Small intestine (tissue), 7 donors: ENCODE data around the gene ZNF362. TPM values are rescaled to one million over a fixed set of nuclear protein-coding genes. Genes with fewer than 3 reads are reported as not detected.

ENCODE experiments used
- DNase-seq, 2 donors: peaks; one replicate each; pipeline versions ENCODE4 v3.0.0 to v3.0.0-alpha.2; 2013
- FAIRE-seq: peaks from 2 replicates; lab custom pipeline; 2012; peaks lifted over from hg19 to GRCh38; lab: Jason Lieb, UNC
- H3K27ac ChIP-seq, 3 donors: one replicate each; pipeline ENCODE4 v1.5.1; 2013; ENCODE audit warnings: low read length in 2 of 3, mild to moderate bottlenecking in 2 of 3, control low read depth in 1 of 3, inconsistent platforms in 1 of 3, low read depth in 1 of 3, moderate library complexity in 1 of 3
- H3K27me3 ChIP-seq, 3 donors: one replicate each; pipeline ENCODE4 v1.6.1; 2013; ENCODE audit warnings: low read length in 3 of 3, inconsistent platforms in 1 of 3; ENCODE audit not compliant: control insufficient read depth in 3 of 3, insufficient read depth in 3 of 3
- H3K36me3 ChIP-seq, 3 donors: one replicate each; pipeline ENCODE4 v1.6.1; 2013; ENCODE audit warnings: low read length in 3 of 3, inconsistent platforms in 1 of 3, low read depth in 1 of 3, mild to moderate bottlenecking in 1 of 3, moderate library complexity in 1 of 3; ENCODE audit not compliant: control insufficient read depth in 3 of 3, insufficient read depth in 2 of 3
- H3K4me1 ChIP-seq, 3 donors: one replicate each; pipeline ENCODE4 v1.6.1; 2013; ENCODE audit warnings: low read length in 2 of 3, inconsistent platforms in 1 of 3, low read depth in 1 of 3, mild to moderate bottlenecking in 1 of 3, moderate library complexity in 1 of 3; ENCODE audit not compliant: control insufficient read depth in 3 of 3, insufficient read depth in 2 of 3
- H3K4me3 ChIP-seq, 3 donors: one replicate each; pipeline ENCODE4 v1.5.1; 2013; ENCODE audit warnings: low read length in 3 of 3, control low read depth in 1 of 3, inconsistent platforms in 1 of 3, low read depth in 1 of 3, mild to moderate bottlenecking in 1 of 3, moderate library complexity in 1 of 3
- H3K9me3 ChIP-seq, 2 donors: one replicate each; pipeline ENCODE4 v1.6.1; 2013; ENCODE audit warnings: low read depth in 1 of 2, low read length in 1 of 2; ENCODE audit not compliant: control insufficient read depth in 2 of 2, insufficient read depth in 1 of 2
- WGBS, 3 donors: extraction: QIAGEN DNeasy Blood & Tissue Kit; methylation state at CpG; one replicate each; pipeline ENCODE4 v1.1.7; 2013; 5-methylcytosine and 5-hydroxymethylcytosine counted together
- polyA plus RNA-seq, 4 donors: library from polyadenylated mRNA; stranded (reverse) in 3 of 4; unstranded in 1 of 4; fragments of 200-250 nt in 3 of 4; fragments of 120-200 nt in 1 of 4; gene quantifications; one replicate each; pipeline versions ENCODE4 v1.2.1 to v1.2.3, GENCODE V29; 2013
- donor health status: healthy with polysubstance abuse.
- donor health status: control.
- donor health status: control.
- donor health status: Bipolar disorder and iron deficiency.
- donor health status: healthy.

ZNF362 gene
- polyA plus RNA-seq, 4 donors: 3.1 to 27.1 (median 8.1) TPM

- 52 to 60% (median 57%) methylated on average over 1 of the region's 1 CpG for WGBS, 3 donors
- H3K4me3 ChIP-seq: no peak overlapping the region
- FAIRE-seq: no peak
- no peaks in the 10 kb centered on the region for H3K4me1 ChIP-seq
- no peaks in the 10 kb centered on the region for H3K36me3 ChIP-seq
- no peaks in the 10 kb centered on the region for H3K27me3 ChIP-seq
- DNase-seq: no peak
- H3K27ac ChIP-seq: no peak overlapping the region
- peaks cover 0 to 4% of the 10 kb centered on the region in 2 donors for H3K9me3 ChIP-seq
Observed at GRCh38 chr1:33225586-33225985, 30.7 kb upstream of the ZNF362 start.

DNA sequence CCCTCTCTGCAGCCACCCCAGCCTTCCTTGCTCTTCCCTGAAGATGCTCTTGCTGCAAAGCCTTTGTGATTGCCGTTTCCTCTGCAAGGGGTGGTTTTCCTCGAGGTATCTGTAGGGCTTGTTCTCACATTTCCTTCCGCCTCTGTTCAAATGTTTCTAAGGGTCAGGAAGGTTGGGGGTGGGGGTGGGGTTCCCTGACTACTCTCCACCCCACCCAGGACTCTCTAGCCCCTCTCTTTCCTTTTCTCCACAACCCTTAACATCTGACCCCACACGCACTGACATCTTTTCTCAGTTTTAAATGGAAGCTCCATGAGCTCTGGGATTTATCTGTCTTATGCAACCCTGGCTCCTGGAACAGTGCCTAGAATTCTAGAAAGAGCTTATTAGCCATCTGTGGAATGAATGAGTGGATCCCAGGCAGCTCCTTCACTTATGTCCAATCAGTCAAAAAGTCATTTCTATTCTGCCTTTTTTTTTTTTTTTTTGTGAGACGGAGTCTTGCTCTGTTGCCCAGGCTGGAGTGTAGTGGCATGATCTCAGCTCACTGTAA lies 27.3 kb upstream of the ZNF362 start:
- Histone ChIP-seq H3K9me3 (no peaks in the 10 kb centered on the region), H3K4me3 (no peak overlapping the region), H3K36me3 (no peaks in the 10 kb centered on the region), H3K4me1 (no peaks in the 10 kb centered on the region), H3K27me3 (no peaks in the 10 kb centered on the region), H3K27ac (no peak overlapping the region)
- no peak for FAIRE-seq
- DNase-seq: no peak
- WGBS, 3 donors: 30 to 46% (median 46%) methylated on average over 5 of the region's 5 CpGs

DNA sequence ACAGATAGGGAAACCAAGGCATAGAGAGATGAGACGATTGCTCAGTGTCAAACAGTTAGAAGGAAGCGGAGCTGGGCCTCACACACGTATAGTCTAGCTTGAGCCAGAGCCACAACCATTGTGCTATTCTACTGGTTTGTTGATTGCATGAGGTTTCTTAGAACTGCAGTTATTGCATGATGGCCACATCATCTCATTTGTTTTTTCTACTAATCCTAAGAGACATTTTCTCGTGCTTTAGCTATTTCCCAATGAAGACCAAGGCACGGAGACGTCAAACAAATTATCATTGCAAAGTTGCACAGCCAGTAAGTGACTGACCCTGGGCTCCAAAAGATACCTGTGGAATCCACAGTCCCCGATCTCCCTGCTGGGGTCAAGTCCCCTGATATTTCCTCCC lies 25.1 kb upstream of the ZNF362 start:
- FAIRE-seq: no peak
- Histone ChIP-seq H3K4me1 (no peaks in the 10 kb centered on the region), H3K9me3 (no peaks in the 10 kb centered on the region), H3K27ac (no peak overlapping the region), H3K4me3 (no peak overlapping the region), H3K36me3 (no peaks in the 10 kb centered on the region), H3K27me3 (no peaks in the 10 kb centered on the region)
- WGBS, 3 donors: 87 to 89% (median 87%) methylated on average over 7 of the region's 7 CpGs
- DNase-seq: no peak

DNA sequence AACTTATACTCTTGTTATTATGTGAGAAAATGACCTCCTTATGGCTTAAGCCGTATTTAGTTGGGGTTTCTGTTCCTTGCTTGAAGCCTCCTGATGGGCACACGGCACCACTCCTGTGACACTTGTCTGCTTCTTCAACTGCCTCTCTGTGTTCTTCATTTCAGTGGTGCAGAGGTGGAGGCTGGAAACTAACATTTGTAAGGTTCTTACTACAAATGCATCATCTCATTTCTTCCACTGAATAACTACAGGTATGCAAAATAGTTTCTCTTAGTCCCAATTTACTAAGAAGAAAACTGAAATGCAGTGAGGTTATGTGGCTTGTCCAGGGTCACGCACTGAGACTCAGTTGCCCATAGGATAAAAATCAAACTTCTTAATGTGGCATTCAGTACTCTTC lies 23.6 kb upstream of the ZNF362 start:
- H3K36me3 ChIP-seq: no peaks in the 10 kb centered on the region
- H3K27ac ChIP-seq: no peak overlapping the region
- FAIRE-seq (no peak), DNase-seq (no peak)
- no peaks in the 10 kb centered on the region for H3K4me1 ChIP-seq
- no peaks in the 10 kb centered on the region for H3K9me3 ChIP-seq
- 78 to 95% (median 85%) methylated on average over 3 of the region's 3 CpGs for WGBS, 3 donors
- no peak overlapping the region for H3K4me3 ChIP-seq
- no peaks in the 10 kb centered on the region for H3K27me3 ChIP-seq

DNA sequence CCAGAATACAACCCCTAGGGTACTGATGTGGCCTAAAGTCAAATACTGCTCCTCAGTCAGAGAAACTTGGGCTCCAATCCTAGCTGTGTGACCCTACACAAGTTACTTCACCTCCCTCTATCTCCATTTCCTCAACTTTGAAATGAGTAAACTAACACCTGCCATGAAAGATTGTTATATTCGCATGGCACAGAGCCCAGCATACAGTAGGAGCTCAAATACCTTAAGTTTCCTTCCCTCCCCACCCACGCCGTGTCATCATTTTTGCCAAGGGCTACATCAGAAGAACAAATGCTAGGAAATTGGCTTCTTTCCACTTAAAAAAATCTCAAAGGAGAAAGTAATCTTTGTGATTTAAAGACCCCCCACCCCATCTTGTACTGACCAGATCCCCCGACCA lies 22.2 kb upstream of the ZNF362 start:
- Histone ChIP-seq H3K4me3 (no peak overlapping the region), H3K9me3 (no peaks in the 10 kb centered on the region), H3K27ac (no peak overlapping the region), H3K27me3 (no peaks in the 10 kb centered on the region), H3K36me3 (no peaks in the 10 kb centered on the region), H3K4me1 (no peaks in the 10 kb centered on the region)
- WGBS, 3 donors: 70 to 76% (median 73%) methylated on average over 4 of the region's 4 CpGs
- DNase-seq: no peak
- FAIRE-seq: no peak

- no peaks in the 10 kb centered on the region for H3K27me3 ChIP-seq
- H3K4me1 ChIP-seq: no peaks in the 10 kb centered on the region
- no peak overlapping the region for H3K27ac ChIP-seq
- DNase-seq: no peak
- 63 to 79% (median 77%) methylated on average over 7 of the region's 7 CpGs for WGBS, 3 donors
- no peaks in the 10 kb centered on the region for H3K36me3 ChIP-seq
- no peak for FAIRE-seq
- H3K4me3 ChIP-seq: no peak overlapping the region
- H3K9me3 ChIP-seq: no peaks in the 10 kb centered on the region
Observed at GRCh38 chr1:33234588-33234990, 21.7 kb upstream of the ZNF362 start.

DNA sequence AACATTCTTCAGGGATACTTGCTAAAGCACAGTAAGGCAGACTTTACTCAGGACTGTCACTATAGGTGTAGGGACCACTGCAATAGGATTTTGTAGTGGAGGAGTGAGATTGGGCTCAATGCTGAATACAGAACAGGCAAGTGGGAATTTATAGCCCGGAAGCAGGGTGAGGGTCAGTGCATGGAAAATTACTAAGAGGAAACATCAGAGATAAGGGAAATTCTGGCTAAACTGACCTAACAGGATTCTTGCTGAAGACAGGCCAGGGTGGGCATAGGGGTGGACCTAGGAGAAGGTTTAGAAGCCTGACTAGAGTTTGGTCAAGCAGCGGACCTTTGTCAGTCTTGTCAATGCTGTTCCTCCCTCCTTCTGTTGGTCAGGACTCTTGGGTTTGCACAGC lies 20.8 kb upstream of the ZNF362 start:
- WGBS, 3 donors: 88 to 100% (median 91%) methylated on average over 2 of the region's 2 CpGs
- Histone ChIP-seq H3K27me3 (no peaks in the 10 kb centered on the region), H3K36me3 (no peaks in the 10 kb centered on the region), H3K9me3 (no peaks in the 10 kb centered on the region), H3K4me3 (no peak overlapping the region), H3K27ac (no peak overlapping the region), H3K4me1 (no peaks in the 10 kb centered on the region)
- FAIRE-seq: no peak
- DNase-seq: no peak

DNA sequence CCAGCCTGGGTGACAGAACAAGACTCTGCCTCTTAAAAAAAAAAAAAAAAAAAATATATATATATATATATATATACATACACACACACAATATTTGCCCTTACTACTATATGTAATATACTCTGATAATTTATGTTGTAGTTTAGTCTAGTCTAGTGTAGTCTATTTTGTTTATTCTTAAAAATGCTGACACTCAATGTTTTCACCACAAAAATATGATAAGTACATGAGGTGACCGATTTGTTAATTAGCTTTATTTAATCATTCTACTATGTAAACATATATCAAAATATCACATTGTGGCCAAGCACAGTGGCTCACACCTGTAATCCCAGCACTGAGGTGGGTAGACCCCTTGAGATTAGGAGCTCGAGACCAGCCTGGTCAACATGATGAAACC lies 19.8 kb upstream of the ZNF362 start:
- 70 to 76% (median 73%) methylated on average over 2 of the region's 2 CpGs for WGBS, 3 donors
- Histone ChIP-seq H3K9me3 (no peaks in the 10 kb centered on the region), H3K27ac (no peak overlapping the region), H3K36me3 (no peaks in the 10 kb centered on the region), H3K4me3 (no peak overlapping the region), H3K27me3 (no peaks in the 10 kb centered on the region), H3K4me1 (no peaks in the 10 kb centered on the region)
- DNase-seq (no peak), FAIRE-seq (no peak)

DNA sequence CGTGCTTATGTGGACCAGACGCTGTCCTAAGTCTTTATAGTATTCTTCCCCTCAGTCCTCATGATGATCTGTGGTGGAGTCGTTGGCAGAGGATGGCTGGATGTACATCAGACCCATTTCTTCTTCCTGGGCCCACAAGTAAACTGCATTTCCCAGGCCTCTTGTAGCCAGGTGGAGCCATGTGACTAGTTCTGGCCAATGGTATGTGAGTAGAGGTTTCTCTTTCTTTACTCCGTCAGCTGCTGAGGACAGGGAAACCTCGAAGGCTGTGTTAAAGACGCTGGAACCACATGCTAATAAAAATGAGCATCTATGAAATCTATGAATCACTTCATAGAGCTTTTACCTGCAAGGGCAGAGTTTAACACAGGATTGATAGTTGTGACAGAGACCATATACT lies 18.7 kb upstream of the ZNF362 start:
- Histone ChIP-seq H3K4me3 (no peak overlapping the region), H3K36me3 (no peaks in the 10 kb centered on the region), H3K9me3 (no peaks in the 10 kb centered on the region), H3K27me3 (no peaks in the 10 kb centered on the region), H3K4me1 (no peaks in the 10 kb centered on the region), H3K27ac (no peak overlapping the region)
- no peak for DNase-seq
- WGBS, 3 donors: 74 to 82% (median 77%) methylated on average over 6 of the region's 6 CpGs
- no peak for FAIRE-seq
